D341Med (cell line): Measurements from ENCODE around the gene KLF13.

Source experiments
- DNase-seq: peaks from one replicate; pipeline ENCODE4 v3.0.0; 2012; ENCODE audit warnings: low spot score

Gene KLF13

GRCh38 chr15:31317017-31317416 lies 9.6 kb upstream of the KLF13 start:
- DNase-seq, result no peak

DNA sequence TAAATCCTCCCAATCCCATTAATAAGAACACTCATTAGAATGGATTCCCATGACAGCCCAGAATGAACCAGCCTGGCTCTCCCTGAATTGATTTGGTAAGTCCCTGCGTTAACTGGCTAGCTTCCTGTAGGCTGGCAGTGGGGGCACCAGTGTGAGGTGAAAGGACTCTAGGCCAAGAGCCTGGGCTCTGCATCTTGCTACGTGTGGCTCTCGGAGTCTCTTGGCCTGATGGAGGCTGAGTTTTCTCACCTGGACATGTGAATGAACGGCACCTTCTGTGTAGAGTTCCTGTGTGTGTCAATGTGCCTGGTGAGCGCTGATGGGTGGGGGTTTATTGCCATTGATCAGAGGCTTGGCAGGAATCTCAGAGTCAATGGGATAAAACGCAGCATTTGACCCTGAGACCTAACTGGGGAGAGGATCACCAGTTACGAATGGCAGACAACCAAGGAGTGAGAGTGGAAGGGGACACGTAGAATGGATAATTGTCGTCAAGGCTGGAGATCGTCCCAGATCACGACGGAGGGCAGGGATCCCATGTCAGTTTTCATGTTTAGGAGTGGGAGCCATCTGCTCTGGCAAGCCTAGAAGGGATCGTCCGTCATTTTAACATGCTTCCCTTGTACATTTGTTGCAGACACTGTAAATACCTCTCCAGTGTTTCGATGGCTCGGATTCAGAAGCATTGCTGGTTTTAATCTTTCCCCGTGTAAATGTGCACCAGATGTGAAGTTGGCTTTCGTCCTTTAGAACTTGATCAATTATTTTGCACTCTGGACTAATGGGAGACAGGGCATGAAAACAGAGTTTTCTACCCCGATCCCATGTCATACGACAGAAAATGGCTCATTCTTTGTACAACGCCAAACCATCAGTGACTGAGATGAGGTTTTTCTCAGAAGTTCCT lies 9.0 kb upstream of the KLF13 start:
- DNase-seq, result no peak

GRCh38 chr15:31318429-31318828 lies 8.2 kb upstream of the KLF13 start:
- no peak for DNase-seq

DNA sequence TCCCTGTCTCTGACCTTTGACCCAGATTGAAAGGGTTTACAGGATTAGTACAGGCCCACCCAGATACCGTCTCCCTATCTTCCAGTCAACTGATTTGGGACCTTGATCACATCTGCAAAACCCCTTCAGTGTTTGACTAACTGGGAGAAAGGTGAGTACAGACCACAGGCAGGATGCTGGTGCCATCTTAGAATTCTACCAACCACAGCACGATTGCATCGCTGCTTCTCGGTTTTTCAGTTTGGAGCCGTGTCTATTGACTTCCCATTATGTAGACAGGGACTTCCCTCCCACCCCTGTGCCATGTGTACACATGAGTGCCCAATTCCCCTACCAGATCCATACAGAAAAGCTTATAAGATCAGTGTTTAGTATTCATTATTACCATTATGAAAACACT lies 6.6 kb upstream of the KLF13 start:
- DNase-seq, result no peak

- no peak for DNase-seq
Measured at GRCh38 chr15:31321418-31321817, 5.2 kb upstream of the KLF13 start.

DNA sequence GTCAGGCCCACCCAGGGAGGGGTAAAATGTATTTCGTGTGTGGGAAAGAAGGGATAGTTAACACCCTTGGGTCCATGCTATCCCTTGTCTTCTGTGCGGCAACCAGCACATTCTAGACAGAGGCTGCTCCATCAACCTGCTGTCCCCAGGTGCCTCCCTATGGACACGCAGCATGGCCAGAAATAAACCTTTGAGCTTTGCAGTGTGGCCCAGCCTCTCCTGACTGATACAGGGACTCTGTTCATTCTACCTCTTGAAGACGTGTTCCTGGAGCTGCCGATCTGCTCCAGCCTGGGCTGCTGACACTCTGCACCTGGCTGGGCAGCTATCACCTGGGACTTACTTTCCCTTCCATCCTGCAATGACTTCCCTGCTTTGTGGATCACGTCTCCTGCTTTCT lies 4.1 kb upstream of the KLF13 start:
- DNase-seq, result no peak

- DNase-seq, result no peak
Measured at GRCh38 chr15:31323627-31324026, 3.0 kb upstream of the KLF13 start.

DNA sequence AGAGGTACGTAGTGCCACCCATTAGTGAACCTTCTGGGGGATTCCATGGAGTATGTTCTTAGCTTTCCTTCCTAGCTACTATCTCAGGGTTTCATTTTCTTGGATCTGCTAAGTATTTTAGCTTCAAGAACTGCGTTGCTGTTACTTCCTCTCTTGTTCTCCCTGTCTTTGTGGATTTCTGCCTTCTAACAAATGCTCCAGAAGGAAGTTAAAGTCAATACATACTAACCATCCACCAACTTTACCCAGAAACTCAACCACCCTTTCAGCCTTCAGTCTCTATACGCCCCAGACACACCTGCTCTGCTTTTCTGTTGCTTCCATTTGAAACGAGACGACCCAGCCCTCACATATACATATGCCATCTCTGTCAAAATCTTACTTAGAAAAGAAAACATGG lies 2.4 kb upstream of the KLF13 start:
- no peak for DNase-seq

DNA sequence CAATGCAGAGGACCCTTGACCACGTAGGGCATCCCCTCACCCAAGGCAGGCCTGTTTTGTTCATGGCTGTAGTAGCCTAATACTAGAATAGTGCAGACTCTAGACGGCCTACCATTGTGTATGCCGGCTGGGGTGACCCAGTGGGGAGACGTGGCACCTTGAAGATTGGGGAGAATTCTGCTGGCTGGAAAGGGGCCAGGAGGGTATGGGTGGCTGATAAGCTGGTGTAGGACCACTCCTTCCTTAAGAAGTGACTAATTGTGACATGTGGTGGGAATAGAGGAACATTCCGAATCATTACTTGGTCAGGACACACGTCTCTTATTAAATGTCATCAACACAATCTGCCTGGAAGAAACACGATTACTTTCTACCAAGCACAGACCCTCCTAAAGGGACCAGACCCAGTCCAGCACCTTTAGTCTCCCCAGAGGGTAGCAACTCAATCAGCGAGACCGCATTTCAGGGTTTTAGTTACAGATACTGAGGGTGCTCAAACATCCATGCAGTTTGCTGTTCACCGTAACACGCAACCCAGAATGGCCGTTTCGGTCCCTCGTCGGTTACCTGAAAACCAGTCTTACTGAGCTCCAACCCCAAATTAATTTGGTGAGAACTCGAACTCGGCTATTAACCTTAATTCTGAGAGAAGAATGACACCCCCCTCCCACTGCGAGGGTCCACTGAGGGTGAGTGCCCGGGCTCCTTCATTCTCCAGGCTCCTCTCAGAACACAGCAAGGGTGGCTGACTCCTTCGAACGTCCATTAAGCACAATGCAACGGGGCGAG lies 1.6 kb upstream of the KLF13 start:
- DNase-seq, result no peak

DNA sequence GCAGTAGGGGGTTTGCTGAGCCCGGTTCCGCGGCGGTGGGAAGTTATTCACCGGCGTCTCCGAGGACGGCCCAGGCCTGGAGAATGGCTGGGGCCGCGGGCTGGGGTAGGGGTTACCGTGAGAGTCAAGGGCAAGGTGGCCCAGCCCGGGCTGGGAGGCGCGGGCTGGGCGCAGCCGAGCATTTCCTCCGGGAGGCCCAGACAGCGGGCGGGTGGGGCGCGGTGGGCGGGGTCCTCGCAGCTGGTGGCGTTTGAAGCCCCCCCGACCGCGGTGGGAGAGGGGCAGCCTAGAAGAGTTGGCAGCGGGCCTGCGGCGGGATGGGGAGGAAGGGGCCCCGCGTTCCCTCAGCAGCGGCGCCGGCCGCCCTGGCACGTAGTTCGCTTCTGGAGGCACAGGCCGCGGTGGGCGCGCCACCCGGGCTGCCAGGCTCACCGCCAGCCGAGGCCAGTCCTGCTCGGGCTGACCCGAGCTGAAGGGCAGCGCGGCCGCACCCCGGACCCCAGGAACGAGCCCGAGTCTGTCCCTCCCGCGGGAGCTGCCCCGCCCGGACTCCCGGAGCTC lies 960 bp upstream of the KLF13 start:
- DNase-seq, result peak; percentile 81

- DNase-seq, result peak; percentile 84
Measured at GRCh38 chr15:31326875-31327668, 437 bp downstream of the KLF13 start.

- peak; percentile 85 for DNase-seq
Measured at GRCh38 chr15:31327669-31328427, 1.2 kb downstream of the KLF13 start.

DNA sequence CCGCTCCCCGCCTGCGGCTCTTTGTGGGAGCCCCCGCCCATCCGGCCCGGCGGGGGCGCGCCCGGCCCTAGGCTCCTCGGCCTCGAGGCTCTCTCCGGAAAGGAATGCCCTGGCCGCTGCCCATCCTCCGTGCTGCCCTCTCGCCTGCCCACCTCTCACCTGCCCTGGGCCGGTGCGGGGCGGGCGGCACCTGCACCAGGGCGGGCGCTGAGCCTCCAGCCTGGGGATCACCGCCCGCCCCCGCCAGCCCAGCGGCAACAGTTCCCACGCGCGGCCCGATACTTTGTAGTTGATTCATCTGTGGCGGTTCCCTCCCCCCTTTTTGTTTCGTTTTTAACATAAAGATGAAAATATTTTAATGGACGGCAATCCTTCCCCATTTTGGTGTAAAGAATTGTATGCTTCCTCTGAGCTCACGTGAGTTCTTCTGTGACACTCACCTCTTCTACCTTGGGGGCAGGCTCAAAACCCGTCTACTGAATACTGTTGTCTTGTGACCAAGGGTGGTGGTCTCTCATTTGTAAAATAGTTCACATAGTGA lies 1.9 kb downstream of the KLF13 start:
- no peak for DNase-seq

DNA sequence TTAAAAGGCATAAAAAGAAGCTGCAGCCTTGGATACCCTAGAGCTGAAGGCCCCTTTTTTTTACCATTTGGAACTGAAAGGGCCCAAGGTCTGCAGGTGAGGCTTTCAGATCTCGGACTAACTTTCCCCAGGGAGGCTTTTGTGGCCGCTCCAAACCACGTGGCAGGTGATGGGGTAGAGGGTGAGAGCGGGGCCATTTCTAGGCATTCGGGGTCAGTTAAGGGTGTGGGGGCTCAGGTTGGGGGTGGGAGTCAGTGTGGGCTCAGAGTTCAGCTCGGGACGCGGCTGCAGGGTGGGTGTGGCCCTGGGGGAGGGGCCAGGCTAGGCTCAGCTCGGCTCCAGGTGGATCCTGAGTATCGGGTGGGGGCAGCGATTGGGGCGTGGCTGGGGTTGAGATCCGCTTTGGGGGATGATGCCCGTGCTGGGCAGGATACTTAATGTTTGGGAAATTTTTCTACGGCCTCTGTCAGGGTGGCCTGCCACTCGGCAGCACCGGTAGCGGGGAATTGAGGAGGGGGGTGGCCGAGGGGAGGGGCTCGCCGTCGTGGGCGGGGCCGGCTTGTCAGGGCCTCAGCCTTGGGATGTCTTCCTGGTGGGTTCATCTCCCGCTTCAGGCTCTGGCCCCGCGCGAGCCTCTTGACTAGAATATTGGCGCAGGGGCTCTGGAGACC lies 2.5 kb downstream of the KLF13 start:
- no peak for DNase-seq

DNA sequence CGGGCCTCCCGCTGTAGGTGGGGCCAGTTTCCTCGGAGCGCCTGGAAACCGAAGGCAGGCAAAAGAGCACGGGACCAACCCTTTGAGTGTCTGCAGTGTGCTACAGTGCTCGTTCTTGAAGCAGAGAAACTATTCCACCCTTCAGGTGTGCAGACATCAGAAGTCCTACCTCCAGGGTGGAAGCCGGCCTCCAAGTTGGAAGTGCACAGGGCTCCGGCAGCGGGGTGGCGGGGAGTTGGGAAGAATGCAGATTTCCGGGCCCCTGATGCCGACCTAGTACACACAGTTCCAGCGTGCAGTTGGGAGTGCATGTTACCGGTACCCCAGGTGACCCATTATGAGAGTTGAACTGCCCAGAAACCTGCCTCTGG lies 3.0 kb downstream of the KLF13 start:
- DNase-seq, result no peak

GRCh38 chr15:31330111-31330785 lies 3.6 kb downstream of the KLF13 start:
- DNase-seq, result no peak

- DNase-seq, result no peak
Measured at GRCh38 chr15:31330836-31331235, 4.2 kb downstream of the KLF13 start.

DNA sequence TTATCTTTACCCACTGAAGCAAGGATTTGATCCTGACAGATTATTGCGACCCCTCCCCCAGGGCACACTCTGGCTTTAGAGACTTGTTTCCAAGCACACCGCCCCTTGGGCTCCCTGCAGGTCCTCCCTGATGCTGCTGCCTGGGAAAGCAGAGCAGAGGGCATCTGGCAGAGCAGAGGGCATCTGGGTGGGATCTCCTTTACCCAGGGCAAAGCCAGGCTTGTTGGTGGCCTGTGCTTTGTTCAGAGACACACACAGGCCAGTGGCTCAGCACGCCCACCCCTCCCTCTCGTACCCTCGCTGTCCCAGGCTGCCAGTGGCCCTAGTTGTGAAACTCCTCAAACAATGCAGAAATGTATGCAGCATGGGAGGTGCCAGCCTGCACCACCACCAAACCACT lies 4.8 kb downstream of the KLF13 start:
- DNase-seq, result no peak

GRCh38 chr15:31332020-31332680 lies 5.5 kb downstream of the KLF13 start:
- no peak for DNase-seq
